Endothelial cell of umbilical vein (primary cell): ENCODE data around the gene CCT2. TPM values are rescaled to one million over a fixed set of nuclear protein-coding genes. Genes with fewer than 3 reads are reported as not detected.

Experiments used
- BruUV-seq: library from RNA; stranded (reverse); fragments of 400-500 nt; replicated peaks from 2 replicates; lab custom pipeline; 2021; lab: Mats Ljungman, UMichigan
- CTCF ChIA-PET: fragments of 300-600, 350-600 bp; sonication (Branson Sonifier 250); formaldehyde crosslinking; loops from one replicate; lab custom pipeline; 2021; ENCODE audit warnings: antibody characterized with exemption, inconsistent platforms; lab: Charles Lee
- POLR2A ChIA-PET: fragments of 300-600, 350-600 bp; sonication (Branson Sonifier 250); formaldehyde crosslinking; loops from one replicate; lab custom pipeline; 2021; ENCODE audit warnings: antibody characterized with exemption, inconsistent platforms; lab: Charles Lee
- DNase-seq: peaks from one replicate; pipeline ENCODE4 v3.0.0-alpha.2; 2011; ENCODE audit warnings: low read depth, low spot score
- FAIRE-seq: peaks from 2 replicates; lab custom pipeline; 2011; peaks lifted over from hg19 to GRCh38; lab: Jason Lieb, UNC
- H2AFZ ChIP-seq: 2 replicates; pipeline ENCODE4 v1.6.0; 2012; ENCODE audit warnings: low read depth, low read length, control low read depth, inconsistent platforms
- H3K27ac ChIP-seq: 2 replicates; pipeline ENCODE4 v1.5.1; 2011; ENCODE audit warnings: low read depth, mild to moderate bottlenecking, control low read depth, low read length, moderate library complexity; ENCODE audit not compliant: insufficient read depth
- H3K27me3 ChIP-seq, 2 experiments: 2 replicates each; pipeline versions ENCODE4 v1.6.0 to v1.6.1; 2011; ENCODE audit warnings: low read length in 2 of 2, mixed read lengths in 1 of 2; ENCODE audit not compliant: control insufficient read depth in 2 of 2, insufficient read depth in 2 of 2
- H3K36me3 ChIP-seq, 2 experiments: 2 replicates in 1 of 2; 3 replicates in 1 of 2; pipeline ENCODE4 v1.5.1; 2011; ENCODE audit warnings: low read length in 2 of 2, mild to moderate bottlenecking in 1 of 2, moderate library complexity in 1 of 2; ENCODE audit not compliant: control insufficient read depth in 2 of 2, insufficient read depth in 2 of 2; ENCODE audit errors: extremely low read depth in 1 of 2
- H3K4me1 ChIP-seq: 3 replicates; pipeline ENCODE4 v1.5.1; 2011; ENCODE audit warnings: mild to moderate bottlenecking, low read length; ENCODE audit not compliant: control insufficient read depth, insufficient read depth; ENCODE audit errors: extremely low read depth
- H3K4me2 ChIP-seq: 2 replicates; pipeline ENCODE4 v1.6.1; 2011; ENCODE audit warnings: low read length, control low read depth, mixed read lengths; ENCODE audit not compliant: insufficient read depth
- H3K4me3 ChIP-seq, 3 experiments: fragments of 200-600 bp in 1 of 3; sonication (generic), shearing (Covaris generic) in 1 of 3; replicated peaks in 1 of 3; 2 replicates each; pipeline ENCODE4 v1.5.1; 2011 to 2016; ENCODE audit warnings: control low read depth in 3 of 3, low read length in 3 of 3, mild to moderate bottlenecking in 2 of 3, inconsistent platforms in 1 of 3, low read depth in 1 of 3, moderate library complexity in 1 of 3; ENCODE audit not compliant: insufficient read depth in 1 of 3
- H3K79me2 ChIP-seq: 2 replicates; pipeline ENCODE4 v1.6.0; 2012; ENCODE audit warnings: low read length, inconsistent platforms; ENCODE audit not compliant: control insufficient read depth, insufficient read depth
- H3K9ac ChIP-seq: replicated peaks from 2 replicates; pipeline ENCODE3; 2011; ENCODE audit warnings: low read length, control low read depth; ENCODE audit not compliant: insufficient read depth; ENCODE audit errors: extremely low read depth
- H3K9me1 ChIP-seq: replicated peaks from 3 replicates; pipeline ENCODE4 v1.6.0; 2011; ENCODE audit warnings: mild to moderate bottlenecking, low read length; ENCODE audit not compliant: control insufficient read depth, insufficient read depth; ENCODE audit errors: extremely low read depth
- H3K9me3 ChIP-seq: replicated peaks from 2 replicates; pipeline ENCODE4 v1.5.1; 2012; ENCODE audit warnings: low read length, inconsistent platforms; ENCODE audit not compliant: control insufficient read depth, insufficient read depth
- H4K20me1 ChIP-seq: replicated peaks from 2 replicates; pipeline ENCODE3; 2011; ENCODE audit warnings: mild to moderate bottlenecking, low read length; ENCODE audit not compliant: control insufficient read depth, insufficient read depth; ENCODE audit errors: extremely low read depth
- EZH2 ChIP-seq: IDR thresholded peaks from 2 replicates; pipeline ENCODE4 v1.6.1; 2012; ENCODE audit warnings: borderline replicate concordance, low read depth, mild to moderate bottlenecking, moderate library complexity, low read length, inconsistent platforms; ENCODE audit not compliant: severe bottlenecking
- FOS ChIP-seq: IDR thresholded peaks from 2 replicates; pipeline ENCODE4 v1.6.1; 2011; ENCODE audit warnings: mild to moderate bottlenecking, low read length, moderate library complexity, borderline replicate concordance; ENCODE audit not compliant: insufficient read depth
- GATA2 ChIP-seq: IDR thresholded peaks from 2 replicates; pipeline ENCODE4 v1.7.0; 2011; ENCODE audit warnings: low read depth, mild to moderate bottlenecking, moderate library complexity, mixed read lengths, low read length; ENCODE audit not compliant: insufficient read length, insufficient read depth
- JUN ChIP-seq: IDR thresholded peaks from 2 replicates; pipeline ENCODE4 v1.6.1; 2011; ENCODE audit warnings: borderline replicate concordance, low read depth; ENCODE audit not compliant: insufficient read length, insufficient read depth
- MYC ChIP-seq: IDR thresholded peaks from one replicate; pipeline ENCODE4 v1.6.1; 2011; ENCODE audit warnings: mild to moderate bottlenecking, low read depth, low read length
- POLR2A ChIP-seq: IDR thresholded peaks from 2 replicates; pipeline ENCODE4 v1.6.1; 2012; ENCODE audit warnings: low read depth, mild to moderate bottlenecking, control low read depth, low read length
- POLR2AphosphoS5 ChIP-seq: IDR thresholded peaks from 2 replicates; pipeline ENCODE4 v1.6.1; 2012; ENCODE audit warnings: low read depth, mild to moderate bottlenecking, control low read depth, low read length, moderate library complexity; ENCODE audit not compliant: insufficient read depth
- dilution Hi-C: fragments of 300-500 bp; cut with MboI; formaldehyde crosslinking; loops from one replicate; pipeline ENCODE4 v1.15.0; 2019; ENCODE audit warnings: low sequenced_read_pairs; ENCODE audit not compliant: extremely low pct_ligation_motif_present
- intact Hi-C: fragments of 100-400 bp; cut with micrococcal nuclease; formaldehyde crosslinking; loops from one replicate; pipeline ENCODE4 v1.10.0; 2022
- polyA plus RNA-seq, 4 experiments: library from polyadenylated mRNA; depleted of rRNA in 3 of 4; stranded (reverse) in 3 of 4; unstranded in 1 of 4; fragments of >200 nt; gene quantifications; 2 replicates each; pipeline versions ENCODE4 v1.2.1 to v1.2.3, GENCODE V29; 2011 to 2012; ENCODE audit warnings: missing spikeins in 1 of 4
- total RNA-seq: library from RNA; stranded (reverse); gene quantifications from 2 replicates; pipeline ENCODE4 v1.2.3, GENCODE V29; 2021
- TF ChIP-seq, protein P1 (sequence below): IDR thresholded peaks from 2 replicates; pipeline ENCODE4 v1.6.1; 2011; ENCODE audit not compliant: insufficient read depth, insufficient read length
- TF ChIP-seq, protein P2 (sequence below), 2 donors: IDR thresholded peaks; 1 replicate in 1 of 2; 2 replicates in 1 of 2; pipeline ENCODE4 v1.5.1; 2011; ENCODE audit warnings: low read length in 2 of 2, mild to moderate bottlenecking in 2 of 2, moderate library complexity in 2 of 2, control low read depth in 1 of 2, inconsistent platforms in 1 of 2, low read depth in 1 of 2; ENCODE audit not compliant: insufficient read depth in 1 of 2; ENCODE audit errors: extremely low read depth in 1 of 2

CCT2 gene
- total and polyA plus RNA-seq, 2 donors (not counting 3 experiments of a cell fraction or from before 2014, with no cell fraction given): 138 to 245 TPM

DNA sequence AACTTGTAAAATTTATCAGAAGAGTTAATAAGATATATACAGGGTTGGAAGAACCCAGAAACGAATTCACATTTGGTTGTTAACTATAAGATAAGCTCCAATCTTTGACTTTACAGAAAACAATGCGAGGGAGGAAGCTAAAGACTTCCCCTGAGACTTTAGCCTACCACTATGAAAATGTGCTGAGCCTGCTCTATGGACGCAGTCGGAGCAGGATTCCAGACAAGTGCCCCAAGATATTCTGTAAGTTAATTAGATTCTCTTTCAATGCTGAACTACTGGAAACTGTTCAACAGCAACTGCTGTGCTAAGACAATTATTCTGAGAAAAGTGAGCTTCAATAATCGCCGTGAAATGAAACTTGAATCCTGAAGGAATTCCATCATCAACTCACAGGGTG lies 33.8 kb downstream of the CCT2 start:
- peaks cover 0 to 8% of the 10 kb centered on the region in 2 experiments for H3K27me3 ChIP-seq
- H3K9me3 ChIP-seq: no peaks in the 10 kb centered on the region
- H4K20me1 ChIP-seq: no peaks in the 10 kb centered on the region
- DNase-seq (no peak), FAIRE-seq (no peak)
- CTCF ChIA-PET: interaction anchor here (1.0 to 2.9 kb wide), 4 partner anchors 8 to 20 kb away, joined by 3 to 12 read pairs (median 6); no protein-coding TSS in a partner anchor
- no peak overlapping the region for H3K4me2 ChIP-seq
- dilution Hi-C loops: no loop called here
- TF ChIP-seq, protein P1, sequence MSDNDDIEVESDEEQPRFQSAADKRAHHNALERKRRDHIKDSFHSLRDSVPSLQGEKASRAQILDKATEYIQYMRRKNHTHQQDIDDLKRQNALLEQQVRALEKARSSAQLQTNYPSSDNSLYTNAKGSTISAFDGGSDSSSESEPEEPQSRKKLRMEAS: no peak
- TF ChIP-seq JUN: no peak
- no peak for TF ChIP-seq POLR2A
- TF ChIP-seq GATA2: no peak
- no peak for TF ChIP-seq EZH2
- TF ChIP-seq, protein P2, sequence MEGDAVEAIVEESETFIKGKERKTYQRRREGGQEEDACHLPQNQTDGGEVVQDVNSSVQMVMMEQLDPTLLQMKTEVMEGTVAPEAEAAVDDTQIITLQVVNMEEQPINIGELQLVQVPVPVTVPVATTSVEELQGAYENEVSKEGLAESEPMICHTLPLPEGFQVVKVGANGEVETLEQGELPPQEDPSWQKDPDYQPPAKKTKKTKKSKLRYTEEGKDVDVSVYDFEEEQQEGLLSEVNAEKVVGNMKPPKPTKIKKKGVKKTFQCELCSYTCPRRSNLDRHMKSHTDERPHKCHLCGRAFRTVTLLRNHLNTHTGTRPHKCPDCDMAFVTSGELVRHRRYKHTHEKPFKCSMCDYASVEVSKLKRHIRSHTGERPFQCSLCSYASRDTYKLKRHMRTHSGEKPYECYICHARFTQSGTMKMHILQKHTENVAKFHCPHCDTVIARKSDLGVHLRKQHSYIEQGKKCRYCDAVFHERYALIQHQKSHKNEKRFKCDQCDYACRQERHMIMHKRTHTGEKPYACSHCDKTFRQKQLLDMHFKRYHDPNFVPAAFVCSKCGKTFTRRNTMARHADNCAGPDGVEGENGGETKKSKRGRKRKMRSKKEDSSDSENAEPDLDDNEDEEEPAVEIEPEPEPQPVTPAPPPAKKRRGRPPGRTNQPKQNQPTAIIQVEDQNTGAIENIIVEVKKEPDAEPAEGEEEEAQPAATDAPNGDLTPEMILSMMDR (IDR thresholded peaks at IDR 0.05; ENCODE audit: extremely low read depth in 1 of 2, insufficient read depth in 1 of 2, low read depth in 1 of 2, low read length in 2 of 2): no peak
- TF ChIP-seq POLR2AphosphoS5: no peak
- TF ChIP-seq FOS: no peak
- TF ChIP-seq MYC: no peak
- H3K27ac ChIP-seq: no peak overlapping the region
- no peaks in the 10 kb centered on the region for H3K36me3 ChIP-seq
- H3K4me3 ChIP-seq: no peak overlapping the region
- intact Hi-C loops: no loop called here
- no peak overlapping the region for H2AFZ ChIP-seq
- no TSS peak for BruUV-seq
- POLR2A ChIA-PET: no interaction called here
- H3K4me1 ChIP-seq: no peaks in the 10 kb centered on the region
- no peaks in the 10 kb centered on the region for H3K79me2 ChIP-seq
- H3K9ac ChIP-seq: no peak overlapping the region
- H3K9me1 ChIP-seq: no peaks in the 10 kb centered on the region
